ENCODE results near the gene LCN2. TPM values are rescaled to one million over a fixed set of nuclear protein-coding genes. Genes with fewer than 3 reads are reported as not detected.

The LCN2 gene
- total and polyA plus RNA-seq, 10 of the 15 experiments (the other 5 are each of a cell fraction or from before 2014, with no cell fraction given): not detected

DNA sequence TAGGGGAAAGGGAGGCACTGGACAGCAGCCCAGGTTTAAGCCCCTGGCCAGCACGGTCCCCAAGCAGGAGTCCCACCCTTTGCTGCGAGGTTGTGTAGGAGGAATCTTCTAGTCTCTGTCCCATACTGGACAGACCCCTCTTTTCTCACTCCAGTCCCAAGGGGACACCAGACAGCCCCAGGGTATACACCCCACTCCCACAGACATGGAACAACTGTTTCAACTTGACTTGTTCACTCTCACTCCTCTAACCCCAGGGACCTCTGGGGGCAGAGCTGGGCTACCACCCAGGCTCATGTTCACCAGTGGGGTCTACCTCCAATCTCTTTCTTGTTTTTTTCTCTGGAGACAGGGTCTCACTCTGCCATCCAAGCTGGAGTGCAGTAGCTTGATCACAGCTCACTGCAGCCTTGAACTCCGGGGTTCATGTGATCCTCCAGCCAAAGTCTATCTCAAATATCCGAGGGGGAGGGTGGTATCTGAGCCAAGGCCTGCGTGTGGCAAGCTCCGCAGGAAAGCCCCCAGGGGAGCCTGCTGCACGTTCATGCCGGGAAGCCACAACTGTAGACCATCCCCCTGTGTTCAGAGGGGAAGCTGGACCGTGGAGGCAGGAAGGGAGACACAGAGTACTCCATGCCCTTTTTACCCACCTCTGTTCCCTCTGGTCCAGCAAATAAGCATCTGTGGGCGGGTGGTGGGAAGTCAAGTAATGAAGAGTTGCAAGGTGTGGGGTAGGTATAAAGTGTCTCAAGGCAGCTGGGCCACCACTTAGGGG, 23.5 kb upstream of the LCN2 start:
- Histone ChIP-seq H3K4me3 (peak overlapping the region; percentile 88), H3K79me2 (ENCODE audit: control insufficient read depth, insufficient read depth, low read length) (peaks cover 32% of the 10 kb centered on the region), H4K20me1 (ENCODE audit: control insufficient read depth, insufficient read depth) (no peaks in the 10 kb centered on the region), H3K27me3 (replicated peaks in 1 of 2; ENCODE audit: control insufficient read depth in 2 of 2, insufficient read depth in 2 of 2, low read length in 1 of 2) (no peaks in the 10 kb centered on the region), H3K4me2 (ENCODE audit: control insufficient read depth, insufficient read depth) (peak overlapping the region; percentile 97), H3K9ac (ENCODE audit: control insufficient read depth, insufficient read depth, low read length) (peak overlapping the region; percentile 98), H3K9me3 (replicated peaks; ENCODE audit: control insufficient read depth, insufficient read depth, low read length) (no peaks in the 10 kb centered on the region), H2AFZ (ENCODE audit: control insufficient read depth, low read depth, low read length) (0 out of 2 replicates have a peak overlapping the region, but pooled peaks have one; percentile 8), H3K36me3 (ENCODE audit: control insufficient read depth in 2 of 2, insufficient read depth in 2 of 2, low read length in 1 of 2) (peaks cover 8 to 20% of the 10 kb centered on the region in 2 experiments; a peak in 3 of 4 replicates), H3K4me1 (ENCODE audit: control insufficient read depth, insufficient read depth, low read length) (peaks cover 14% of the 10 kb centered on the region; the same call in 1 of the 2 replicates), H3K27ac (ENCODE audit: control insufficient read depth, insufficient read depth) (peak overlapping the region; percentile 99)
- ChIA-PET RAD21 (ENCODE audit: unreplicated experiment) (interaction anchor here (1.0 to 2.7 kb wide), 5 partner anchors 10 to 170 kb away, joined by 3 to 11 read pairs (median 7); no protein-coding TSS in a partner anchor), CTCF (interaction anchor here (0.6 to 7.4 kb wide), 28 partner anchors 10 to 340 kb away, joined by 3 to 84 read pairs (median 4); partner anchors contain the start of genes CDK9, NAIF1 and SLC25A25), POLR2A (interaction anchor here (0.8 to 1.7 kb wide), 3 partner anchors 53 to 245 kb away, joined by 3 to 9 read pairs (median 3); partner anchors contain the start of gene URM1), SMC1A (ENCODE audit: uncharacterized antibody, unreplicated experiment) (interaction anchor here (0.5 to 2.6 kb wide), 10 partner anchors 10 to 215 kb away, joined by 3 to 9 read pairs (median 4); no protein-coding TSS in a partner anchor)
- no peak for TF ChIP-seq IKZF1 (conservative IDR thresholded peaks at IDR 0.05)
- peak; percentile 68 to 86 for TF ChIP-seq BHLHE40 (IDR thresholded peaks at IDR 0.05; ENCODE audit: borderline replicate concordance in 1 of 2, low read depth in 2 of 2, low read length in 1 of 2)
- TF ChIP-seq EP300 (IDR thresholded peaks at IDR 0.05; ENCODE audit: borderline replicate concordance in 1 of 2, control insufficient read depth in 1 of 2, low read depth in 2 of 2, low read length in 2 of 2): 0 out of 4 replicates have a peak, but pooled peaks of 1 of the 2 experiments have one; percentile 12
- peak in 1 of 2 experiments; percentile 24; a peak in 1 of 4 replicates for TF ChIP-seq IKZF2 (IDR thresholded peaks at IDR 0.05)
- TF ChIP-seq, protein P1, sequence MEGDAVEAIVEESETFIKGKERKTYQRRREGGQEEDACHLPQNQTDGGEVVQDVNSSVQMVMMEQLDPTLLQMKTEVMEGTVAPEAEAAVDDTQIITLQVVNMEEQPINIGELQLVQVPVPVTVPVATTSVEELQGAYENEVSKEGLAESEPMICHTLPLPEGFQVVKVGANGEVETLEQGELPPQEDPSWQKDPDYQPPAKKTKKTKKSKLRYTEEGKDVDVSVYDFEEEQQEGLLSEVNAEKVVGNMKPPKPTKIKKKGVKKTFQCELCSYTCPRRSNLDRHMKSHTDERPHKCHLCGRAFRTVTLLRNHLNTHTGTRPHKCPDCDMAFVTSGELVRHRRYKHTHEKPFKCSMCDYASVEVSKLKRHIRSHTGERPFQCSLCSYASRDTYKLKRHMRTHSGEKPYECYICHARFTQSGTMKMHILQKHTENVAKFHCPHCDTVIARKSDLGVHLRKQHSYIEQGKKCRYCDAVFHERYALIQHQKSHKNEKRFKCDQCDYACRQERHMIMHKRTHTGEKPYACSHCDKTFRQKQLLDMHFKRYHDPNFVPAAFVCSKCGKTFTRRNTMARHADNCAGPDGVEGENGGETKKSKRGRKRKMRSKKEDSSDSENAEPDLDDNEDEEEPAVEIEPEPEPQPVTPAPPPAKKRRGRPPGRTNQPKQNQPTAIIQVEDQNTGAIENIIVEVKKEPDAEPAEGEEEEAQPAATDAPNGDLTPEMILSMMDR (IDR thresholded peaks at IDR 0.05 in 2 of 3, conservative IDR thresholded peaks at IDR 0.05 in 1 of 3; ENCODE audit: control insufficient read depth in 2 of 3, extremely low read depth in 1 of 3, insufficient read depth in 1 of 3, low read depth in 3 of 3, low read length in 3 of 3): no peak
- TF ChIP-seq NR2F1 (conservative IDR thresholded peaks at IDR 0.05): peak; percentile 6; the same call in 1 of the 2 replicates
- TF ChIP-seq MTA3 (IDR thresholded peaks at IDR 0.05; ENCODE audit: borderline replicate concordance, low read length): peak; percentile 49; the same call in 1 of the 2 replicates
- TF ChIP-seq CBX3 (IDR thresholded peaks at IDR 0.05; ENCODE audit: borderline replicate concordance, low read depth): no peak
- 0 out of 2 replicates have a peak, but pooled peaks have one; percentile 8 for TF ChIP-seq YY1 (IDR thresholded peaks at IDR 0.05; ENCODE audit: low read depth, low read length)
- TF ChIP-seq MEF2B (IDR thresholded peaks at IDR 0.05; ENCODE audit: partially characterized antibody, poor library complexity, severe bottlenecking): peak; percentile 79
- TF ChIP-seq RUNX3 (IDR thresholded peaks at IDR 0.05; ENCODE audit: low read length): peak; percentile 37
- TF ChIP-seq, protein P2, sequence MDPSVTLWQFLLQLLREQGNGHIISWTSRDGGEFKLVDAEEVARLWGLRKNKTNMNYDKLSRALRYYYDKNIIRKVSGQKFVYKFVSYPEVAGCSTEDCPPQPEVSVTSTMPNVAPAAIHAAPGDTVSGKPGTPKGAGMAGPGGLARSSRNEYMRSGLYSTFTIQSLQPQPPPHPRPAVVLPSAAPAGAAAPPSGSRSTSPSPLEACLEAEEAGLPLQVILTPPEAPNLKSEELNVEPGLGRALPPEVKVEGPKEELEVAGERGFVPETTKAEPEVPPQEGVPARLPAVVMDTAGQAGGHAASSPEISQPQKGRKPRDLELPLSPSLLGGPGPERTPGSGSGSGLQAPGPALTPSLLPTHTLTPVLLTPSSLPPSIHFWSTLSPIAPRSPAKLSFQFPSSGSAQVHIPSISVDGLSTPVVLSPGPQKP (IDR thresholded peaks at IDR 0.05; ENCODE audit: low read depth, low read length): no peak
- TF ChIP-seq, protein P3, sequence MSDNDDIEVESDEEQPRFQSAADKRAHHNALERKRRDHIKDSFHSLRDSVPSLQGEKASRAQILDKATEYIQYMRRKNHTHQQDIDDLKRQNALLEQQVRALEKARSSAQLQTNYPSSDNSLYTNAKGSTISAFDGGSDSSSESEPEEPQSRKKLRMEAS (IDR thresholded peaks at IDR 0.05; ENCODE audit: low read depth, low read length): no peak
- TF ChIP-seq NFYB (IDR thresholded peaks at IDR 0.05; ENCODE audit: insufficient read depth, low read depth, low read length): no peak
- peak; percentile 15 for ATAC-seq
- BruUV-seq (replicated peaks): TSS peak; percentile 68
- intact Hi-C loops (cut with micrococcal nuclease; ENCODE audit: unreplicated experiment) (loop anchor here (5.0 kb wide), 2 partner anchors 217 to 338 kb away; partner anchors contain the start of genes CDK9 and SLC27A4), in situ Hi-C loops (cut with MboI) (no loop called here)
- peak; percentile 35 for FAIRE-seq
- no peak for DNase-seq (ENCODE audit: low read depth, low spot score)
- WGBS (ENCODE audit: insufficient coverage, insufficient replicate concordance, low lambda C conversion rate, missing lambda C conversion rate): 0% methylated on average over 10 of the region's 10 CpGs

Data from GM12878 (cell line).